GM12878 (cell line): ENCODE data around the gene BTBD1. TPM values are rescaled to one million over a fixed set of nuclear protein-coding genes. Genes with fewer than 3 reads are reported as not detected.

ENCODE experiments used
- ATAC-seq: fragments of 200-7000 bp; cut with Tn5 transposase; 3 replicates; pipeline ENCODE4 v1.9.1; 2020; ENCODE audit warnings: mild to moderate bottlenecking, moderate library complexity
- BruUV-seq: library from RNA; stranded (reverse); fragments of 400-500 nt; replicated peaks from 2 replicates; lab custom pipeline; 2021; lab: Mats Ljungman, UMichigan
- CTCF ChIA-PET: fragments of 300-600 bp; sonication (Branson Sonifier 250); formaldehyde crosslinking; extraction: SDS; loops from one replicate; lab custom pipeline; 2021; ENCODE audit warnings: inconsistent platforms; lab: Yijun Ruan, JAX
- POLR2A ChIA-PET: fragments of 350-600 bp; formaldehyde crosslinking; extraction: SDS; loops from one replicate; lab custom pipeline; 2021; ENCODE audit warnings: inconsistent platforms; lab: Charles Lee
- RAD21 ChIA-PET: fragments of 300-600 bp; sonication (Branson Sonifier 250); formaldehyde crosslinking; loops from one replicate; lab custom pipeline; 2023; ENCODE audit warnings: antibody characterized with exemption; ENCODE audit not compliant: unreplicated experiment; lab: Charles Lee
- SMC1A ChIA-PET: fragments of 300-600 bp; sonication (Branson Sonifier 250); formaldehyde crosslinking; loops from one replicate; lab custom pipeline; 2023; ENCODE audit not compliant: unreplicated experiment, uncharacterized antibody; lab: Charles Lee
- DNase-seq: peaks from one replicate; pipeline ENCODE4 v3.0.0-alpha.2; 2011; ENCODE audit warnings: low read depth, low spot score
- FAIRE-seq: peaks from 3 replicates; lab custom pipeline; 2011; peaks lifted over from hg19 to GRCh38; lab: Jason Lieb, UNC
- H2AFZ ChIP-seq: 2 replicates; pipeline ENCODE4 v1.6.0; 2011; ENCODE audit warnings: low read depth, low read length, control low read depth; ENCODE audit not compliant: control insufficient read depth
- H3K27ac ChIP-seq: 2 replicates; pipeline ENCODE4 v1.5.1; 2011; ENCODE audit warnings: control low read depth; ENCODE audit not compliant: control insufficient read depth, insufficient read depth
- H3K27me3 ChIP-seq, 2 experiments: replicated peaks in 1 of 2; 2 replicates each; pipeline versions ENCODE4 v1.6.0 to v1.6.1; 2011; ENCODE audit warnings: low read length in 1 of 2; ENCODE audit not compliant: control insufficient read depth in 2 of 2, insufficient read depth in 2 of 2
- H3K36me3 ChIP-seq, 2 experiments: 2 replicates each; pipeline ENCODE4 v1.5.1; 2011; ENCODE audit warnings: low read length in 1 of 2; ENCODE audit not compliant: control insufficient read depth in 2 of 2, insufficient read depth in 2 of 2
- H3K4me1 ChIP-seq: 2 replicates; pipeline ENCODE4 v1.6.1; 2011; ENCODE audit warnings: mild to moderate bottlenecking, low read length, moderate library complexity, mixed read lengths; ENCODE audit not compliant: control insufficient read depth, insufficient read depth
- H3K4me2 ChIP-seq: 2 replicates; pipeline ENCODE4 v1.6.0; 2011; ENCODE audit warnings: control low read depth; ENCODE audit not compliant: control insufficient read depth, insufficient read depth
- H3K4me3 ChIP-seq: fragments of 200-600 bp; sonication (generic); 2 replicates; pipeline ENCODE4 v1.5.1; 2016
- H3K79me2 ChIP-seq: 2 replicates; pipeline ENCODE4 v1.6.0; 2011; ENCODE audit warnings: low read length; ENCODE audit not compliant: control insufficient read depth, insufficient read depth
- H3K9ac ChIP-seq: 2 replicates; pipeline ENCODE4 v1.8.0; 2011; ENCODE audit warnings: low read length, control low read depth, mixed read lengths; ENCODE audit not compliant: control insufficient read depth, insufficient read depth
- H3K9me3 ChIP-seq: replicated peaks from 3 replicates; pipeline ENCODE4 v1.5.1; 2011; ENCODE audit warnings: mild to moderate bottlenecking, low read length; ENCODE audit not compliant: control insufficient read depth, insufficient read depth
- H4K20me1 ChIP-seq: 2 replicates; pipeline ENCODE4 v1.6.0; 2011; ENCODE audit not compliant: control insufficient read depth, insufficient read depth
- ASH2L ChIP-seq: fragments of 300-600, 200-600 bp; sonication (generic); IDR thresholded peaks from 2 replicates; pipeline ENCODE4 v1.6.1; 2017; ENCODE audit warnings: low read depth, mild to moderate bottlenecking, borderline replicate concordance
- BACH1 ChIP-seq: fragments of 450-650 bp; IDR thresholded peaks from 2 replicates; pipeline ENCODE4 v1.6.1; 2017; ENCODE audit warnings: mild to moderate bottlenecking, borderline replicate concordance
- BCL11A ChIP-seq: IDR thresholded peaks from 2 replicates; pipeline ENCODE4 v1.6.1; 2011; ENCODE audit warnings: low read depth, low read length
- CHD1 ChIP-seq: IDR thresholded peaks from 2 replicates; pipeline ENCODE4 v1.6.1; 2012; ENCODE audit warnings: low read depth, low read length, improper control_type of control experiment
- LARP7 ChIP-seq: fragments of 450-650 bp; IDR thresholded peaks from 2 replicates; pipeline ENCODE4 v1.6.1; 2017; ENCODE audit warnings: mild to moderate bottlenecking
- MEF2A ChIP-seq: IDR thresholded peaks from 2 replicates; pipeline ENCODE4 v1.6.1; 2011; ENCODE audit warnings: low read depth, mild to moderate bottlenecking, low read length, moderate library complexity; ENCODE audit not compliant: insufficient read depth
- MYC ChIP-seq: IDR thresholded peaks from 2 replicates; pipeline ENCODE4 v1.6.1; 2011; ENCODE audit warnings: mild to moderate bottlenecking, low read length, moderate library complexity, inconsistent platforms; ENCODE audit not compliant: insufficient read depth, insufficient replicate concordance, insufficient read length, severe bottlenecking
- NFYA ChIP-seq: IDR thresholded peaks from 2 replicates; pipeline ENCODE4 v1.6.1; 2011; ENCODE audit warnings: low read depth, mild to moderate bottlenecking, low read length, improper control_type of control experiment, borderline replicate concordance
- TARDBP ChIP-seq: IDR thresholded peaks from 2 replicates; pipeline ENCODE4 v1.6.1; 2016; ENCODE audit warnings: borderline replicate concordance
- WGBS: methylation state at CpG from one replicate; pipeline ENCODE4 v1.1.6; 2016; ENCODE audit warnings: low lambda C conversion rate; ENCODE audit not compliant: insufficient replicate concordance, insufficient coverage; ENCODE audit errors: missing lambda C conversion rate; 5-methylcytosine and 5-hydroxymethylcytosine counted together
- in situ Hi-C: fragments of 300-500 bp; cut with MboI; formaldehyde crosslinking; loops from 9 replicates; pipeline ENCODE4 v1.14.3; 2018; ENCODE audit warnings: mixed read lengths
- intact Hi-C: fragments of 100-400 bp; cut with micrococcal nuclease; formaldehyde crosslinking; loops from one replicate; pipeline ENCODE4 v1.14.2; 2022; ENCODE audit not compliant: unreplicated experiment
- polyA plus RNA-seq, 11 experiments: library from polyadenylated mRNA; depleted of rRNA in 4 of 11; unstranded in 6 of 11; stranded (reverse) in 5 of 11; fragments of >200 nt; fragmentation: Nextera tagmentation in 4 of 11; fragmentation: Illumina TruSeq in 1 of 11; extraction: Ambion mirVana in 4 of 11; extraction: Trizol in 1 of 11; gene quantifications; 1 replicate in 1 of 11; 2 replicates in 10 of 11; pipeline versions ENCODE4 v1.2.1 to v1.2.3, GENCODE V29; 2011 to 2016; ENCODE audit warnings: inconsistent platforms in 2 of 11, missing spikeins in 2 of 11, low read depth in 1 of 11
- total RNA-seq, 4 experiments: library from RNA; depleted of rRNA in 3 of 4; stranded (reverse); fragments of >200 nt in 3 of 4; fragmentation: Illumina TruSeq in 1 of 4; extraction: Trizol in 1 of 4; gene quantifications; 2 replicates each; pipeline versions ENCODE4 v1.2.1 to v1.2.3, GENCODE V29; 2013 to 2021
- TF ChIP-seq, protein P1 (sequence below): fragments of 450-650 bp; IDR thresholded peaks from 2 replicates; pipeline ENCODE4 v1.6.1; 2014; ENCODE audit warnings: mild to moderate bottlenecking
- TF ChIP-seq, protein P2 (sequence below): fragments of 450-650 bp; IDR thresholded peaks from 2 replicates; pipeline ENCODE4 v1.6.1; 2017; ENCODE audit warnings: antibody characterized with exemption, mild to moderate bottlenecking, moderate library complexity
- TF ChIP-seq, protein P3 (sequence below): fragments of 450-650 bp; IDR thresholded peaks from 2 replicates; pipeline ENCODE4 v1.6.1; 2018; ENCODE audit warnings: borderline replicate concordance, mild to moderate bottlenecking; ENCODE audit not compliant: partially characterized antibody
- TF ChIP-seq, protein P4 (sequence below): fragments of 450-650 bp; IDR thresholded peaks from 2 replicates; pipeline ENCODE4 v1.6.1; 2017; ENCODE audit warnings: borderline replicate concordance

The BTBD1 gene
- total and polyA plus RNA-seq, 10 of the 15 experiments (the other 5 are each of a cell fraction or from before 2014, with no cell fraction given), result 17.5 to 90.4 (median 73.1) TPM

DNA sequence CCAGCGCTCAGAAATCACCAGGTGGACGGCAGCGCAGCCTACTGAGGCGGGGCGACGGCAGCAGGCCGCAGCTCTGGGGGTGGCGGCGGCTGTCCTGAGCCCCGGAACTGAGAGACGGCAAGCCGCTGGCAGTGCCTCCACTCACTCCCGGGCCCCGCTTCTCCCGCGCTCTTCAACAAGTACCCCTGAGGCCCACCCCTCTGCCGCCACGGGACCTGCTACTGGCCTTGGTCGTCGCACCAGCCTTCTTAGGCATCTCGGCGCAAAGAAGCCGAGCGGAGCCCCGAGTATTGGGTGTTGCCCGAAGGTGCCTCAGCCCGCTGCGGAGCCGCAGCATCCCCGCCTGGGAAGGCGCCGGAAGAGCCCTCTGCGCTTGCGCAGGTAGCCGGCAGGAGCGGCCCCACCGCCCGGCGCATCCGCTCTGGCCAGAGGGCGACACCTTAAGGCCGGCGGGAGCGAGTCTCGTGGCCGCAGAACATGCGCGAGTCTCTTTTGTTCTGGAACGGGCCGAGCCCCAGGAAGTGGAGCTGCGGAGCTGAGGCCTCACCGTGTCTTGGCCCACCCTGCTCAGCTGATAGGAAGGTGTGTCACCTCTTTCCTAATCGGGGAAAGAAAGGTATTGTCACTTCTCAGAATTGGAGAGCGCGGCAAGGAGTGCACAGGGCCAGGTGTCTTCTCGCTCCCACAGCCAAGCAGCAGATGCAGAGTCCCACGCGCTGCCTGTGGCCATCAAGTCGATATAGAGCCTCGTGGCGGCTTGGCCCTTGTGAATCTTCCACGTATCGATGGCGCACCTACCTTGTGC, 55.6 kb downstream of the BTBD1 start, which contains the start of gene C15orf40:
Gene C15orf40, minus strand, starts transcription at position 369 of the 805 bp plus-strand sequence. Its CDS starts 32 bp downstream, at position 337.
- H3K4me1 ChIP-seq, result peaks cover 6% of the 10 kb centered on the region; the same call in 1 of the 2 replicates
- ChIA-PET RAD21 (interaction anchor here (0.6 to 1.6 kb wide), 11 partner anchors 9 to 481 kb away, joined by 3 to 7 read pairs (median 4); no protein-coding TSS in a partner anchor), CTCF (interaction anchor here (0.6 to 4.1 kb wide), 43 partner anchors 8 to 551 kb away, joined by 3 to 28 read pairs (median 4); partner anchors contain the start of genes BTBD1, HDGFL3, RAMAC and WHAMM), SMC1A (interaction anchor here (0.5 to 2.6 kb wide), 15 partner anchors 10 to 551 kb away, joined by 3 to 10 read pairs (median 4); partner anchors contain the start of genes HDGFL3 and RAMAC), POLR2A (interaction anchor here (0.5 to 3.1 kb wide), 8 partner anchors 11 to 262 kb away, joined by 3 to 10 read pairs (median 4); partner anchors contain the start of gene RAMAC)
- WGBS, result 3% methylated on average over 63 of the region's 64 CpGs
- H3K79me2 ChIP-seq, result peaks cover 21% of the 10 kb centered on the region
- no peaks in the 10 kb centered on the region for H3K27me3 ChIP-seq
- H3K4me2 ChIP-seq, result peak within 1 kb of the TSS; percentile 83
- peak; percentile 71 for DNase-seq
- peak within 1 kb of the TSS; percentile 81 for H3K9ac ChIP-seq
- peak within 1 kb of the TSS; percentile 95 for H2AFZ ChIP-seq
- peaks cover 1 to 4% of the 10 kb centered on the region in 2 experiments; a peak in 3 of 4 replicates for H3K36me3 ChIP-seq
- H4K20me1 ChIP-seq, result no peaks in the 10 kb centered on the region
- BruUV-seq, result no TSS peak
- intact Hi-C loops, result loop anchor here (1.0 to 5.0 kb wide), 3 partner anchors 56 to 369 kb away; partner anchors contain the start of gene BTBD1
- H3K9me3 ChIP-seq, result no peaks in the 10 kb centered on the region
- peak; percentile 93 for FAIRE-seq
- peak; percentile 93 for ATAC-seq
- H3K4me3 ChIP-seq, result peak within 1 kb of the TSS; percentile 78
- H3K27ac ChIP-seq, result peak within 1 kb of the TSS; percentile 72
- in situ Hi-C loops, result loop anchor here (5.0 kb wide), 1 partner anchor 201 kb away; no protein-coding TSS in a partner anchor
- TF ChIP-seq MYC, result peak; percentile 61
- peak; percentile 37; the same call in 1 of the 2 replicates for TF ChIP-seq LARP7
- no peak for TF ChIP-seq MEF2A
- TF ChIP-seq CHD1, result no peak
- no peak for TF ChIP-seq NFYA
- TF ChIP-seq BACH1, result peak; percentile 7
- no peak for TF ChIP-seq BCL11A
- TF ChIP-seq ASH2L, result 0 out of 2 replicates have a peak, but pooled peaks have one; percentile 64
- TF ChIP-seq TARDBP, result no peak
- TF ChIP-seq, protein P1, sequence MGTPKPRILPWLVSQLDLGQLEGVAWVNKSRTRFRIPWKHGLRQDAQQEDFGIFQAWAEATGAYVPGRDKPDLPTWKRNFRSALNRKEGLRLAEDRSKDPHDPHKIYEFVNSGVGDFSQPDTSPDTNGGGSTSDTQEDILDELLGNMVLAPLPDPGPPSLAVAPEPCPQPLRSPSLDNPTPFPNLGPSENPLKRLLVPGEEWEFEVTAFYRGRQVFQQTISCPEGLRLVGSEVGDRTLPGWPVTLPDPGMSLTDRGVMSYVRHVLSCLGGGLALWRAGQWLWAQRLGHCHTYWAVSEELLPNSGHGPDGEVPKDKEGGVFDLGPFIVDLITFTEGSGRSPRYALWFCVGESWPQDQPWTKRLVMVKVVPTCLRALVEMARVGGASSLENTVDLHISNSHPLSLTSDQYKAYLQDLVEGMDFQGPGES, result no peak
- TF ChIP-seq, protein P2, sequence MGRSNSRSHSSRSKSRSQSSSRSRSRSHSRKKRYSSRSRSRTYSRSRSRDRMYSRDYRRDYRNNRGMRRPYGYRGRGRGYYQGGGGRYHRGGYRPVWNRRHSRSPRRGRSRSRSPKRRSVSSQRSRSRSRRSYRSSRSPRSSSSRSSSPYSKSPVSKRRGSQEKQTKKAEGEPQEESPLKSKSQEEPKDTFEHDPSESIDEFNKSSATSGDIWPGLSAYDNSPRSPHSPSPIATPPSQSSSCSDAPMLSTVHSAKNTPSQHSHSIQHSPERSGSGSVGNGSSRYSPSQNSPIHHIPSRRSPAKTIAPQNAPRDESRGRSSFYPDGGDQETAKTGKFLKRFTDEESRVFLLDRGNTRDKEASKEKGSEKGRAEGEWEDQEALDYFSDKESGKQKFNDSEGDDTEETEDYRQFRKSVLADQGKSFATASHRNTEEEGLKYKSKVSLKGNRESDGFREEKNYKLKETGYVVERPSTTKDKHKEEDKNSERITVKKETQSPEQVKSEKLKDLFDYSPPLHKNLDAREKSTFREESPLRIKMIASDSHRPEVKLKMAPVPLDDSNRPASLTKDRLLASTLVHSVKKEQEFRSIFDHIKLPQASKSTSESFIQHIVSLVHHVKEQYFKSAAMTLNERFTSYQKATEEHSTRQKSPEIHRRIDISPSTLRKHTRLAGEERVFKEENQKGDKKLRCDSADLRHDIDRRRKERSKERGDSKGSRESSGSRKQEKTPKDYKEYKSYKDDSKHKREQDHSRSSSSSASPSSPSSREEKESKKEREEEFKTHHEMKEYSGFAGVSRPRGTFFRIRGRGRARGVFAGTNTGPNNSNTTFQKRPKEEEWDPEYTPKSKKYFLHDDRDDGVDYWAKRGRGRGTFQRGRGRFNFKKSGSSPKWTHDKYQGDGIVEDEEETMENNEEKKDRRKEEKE, result no peak
- TF ChIP-seq, protein P3, sequence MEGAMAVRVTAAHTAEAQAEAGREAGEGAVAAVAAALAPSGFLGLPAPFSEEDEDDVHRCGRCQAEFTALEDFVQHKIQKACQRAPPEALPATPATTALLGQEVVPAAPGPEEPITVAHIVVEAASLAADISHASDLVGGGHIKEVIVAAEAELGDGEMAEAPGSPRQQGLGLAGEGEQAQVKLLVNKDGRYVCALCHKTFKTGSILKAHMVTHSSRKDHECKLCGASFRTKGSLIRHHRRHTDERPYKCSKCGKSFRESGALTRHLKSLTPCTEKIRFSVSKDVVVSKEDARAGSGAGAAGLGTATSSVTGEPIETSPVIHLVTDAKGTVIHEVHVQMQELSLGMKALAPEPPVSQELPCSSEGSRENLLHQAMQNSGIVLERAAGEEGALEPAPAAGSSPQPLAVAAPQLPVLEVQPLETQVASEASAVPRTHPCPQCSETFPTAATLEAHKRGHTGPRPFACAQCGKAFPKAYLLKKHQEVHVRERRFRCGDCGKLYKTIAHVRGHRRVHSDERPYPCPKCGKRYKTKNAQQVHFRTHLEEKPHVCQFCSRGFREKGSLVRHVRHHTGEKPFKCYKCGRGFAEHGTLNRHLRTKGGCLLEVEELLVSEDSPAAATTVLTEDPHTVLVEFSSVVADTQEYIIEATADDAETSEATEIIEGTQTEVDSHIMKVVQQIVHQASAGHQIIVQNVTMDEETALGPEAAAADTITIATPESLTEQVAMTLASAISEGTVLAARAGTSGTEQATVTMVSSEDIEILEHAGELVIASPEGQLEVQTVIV, result no peak
- TF ChIP-seq, protein P4, sequence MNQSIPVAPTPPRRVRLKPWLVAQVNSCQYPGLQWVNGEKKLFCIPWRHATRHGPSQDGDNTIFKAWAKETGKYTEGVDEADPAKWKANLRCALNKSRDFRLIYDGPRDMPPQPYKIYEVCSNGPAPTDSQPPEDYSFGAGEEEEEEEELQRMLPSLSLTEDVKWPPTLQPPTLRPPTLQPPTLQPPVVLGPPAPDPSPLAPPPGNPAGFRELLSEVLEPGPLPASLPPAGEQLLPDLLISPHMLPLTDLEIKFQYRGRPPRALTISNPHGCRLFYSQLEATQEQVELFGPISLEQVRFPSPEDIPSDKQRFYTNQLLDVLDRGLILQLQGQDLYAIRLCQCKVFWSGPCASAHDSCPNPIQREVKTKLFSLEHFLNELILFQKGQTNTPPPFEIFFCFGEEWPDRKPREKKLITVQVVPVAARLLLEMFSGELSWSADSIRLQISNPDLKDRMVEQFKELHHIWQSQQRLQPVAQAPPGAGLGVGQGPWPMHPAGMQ, result no peak
